OCI-LY1 (cell line): Measurements from ENCODE around the gene INHBC.

Experiments used
- CTCF ChIP-seq: fragments of 200-600 bp; sonication (generic), shearing (Covaris generic); IDR thresholded peaks from 2 replicates; pipeline ENCODE4 v1.5.1; 2017; ENCODE audit warnings: mild to moderate bottlenecking, antibody characterized with exemption, low read length, moderate library complexity, mixed read lengths
- EZH2 ChIP-seq: fragments of 200-600 bp; sonication (generic), shearing (Covaris generic); IDR thresholded peaks from 2 replicates; pipeline ENCODE4 v1.8.0; 2017; ENCODE audit warnings: borderline replicate concordance, mixed run types, mild to moderate bottlenecking, antibody characterized with exemption, low read length, moderate library complexity, mixed read lengths

GRCh38 chr12:57498571-57498970 lies 64.0 kb downstream of the INHBC start:
- TF ChIP-seq EZH2 (no peak), CTCF (no peak)
